Measurements from ENCODE around the gene HLA-DOB.
A peak's percentile ranks its signal among the peaks of the same experiment; 100 is the strongest.

The HLA-DOB gene

GRCh38 chr6:32799740-32800139 is 17.1 kb downstream of the HLA-DOB start:
- Histone ChIP-seq H3K27me3 (ENCODE audit: low read length) (no peaks in the 10 kb centered on the region), H3K79me2 (ENCODE audit: insufficient read depth, low read length) (no peaks in the 10 kb centered on the region), H2AFZ (ENCODE audit: low read depth, low read length, severe bottlenecking) (no peak overlapping the region), H3K27ac (ENCODE audit: low read depth, low read length) (no peak overlapping the region), H3K36me3 (ENCODE audit: low read length) (no peaks in the 10 kb centered on the region), H3K9ac (ENCODE audit: low read length) (no peak overlapping the region), H4K20me1 (ENCODE audit: low read depth, low read length) (no peaks in the 10 kb centered on the region), H3K9me3 (ENCODE audit: insufficient read depth, low read length) (peaks cover 6% of the 10 kb centered on the region; the same call in 1 of the 2 replicates), H3F3A (ENCODE audit: insufficient read depth) (no peaks in the 10 kb centered on the region), H3K4me2 (ENCODE audit: low read depth, low read length, poor library complexity, severe bottlenecking) (no peak overlapping the region), H3K9me2 (replicated peaks; ENCODE audit: insufficient read depth, low read length) (no peaks in the 10 kb centered on the region), H3K4me3 (ENCODE audit: insufficient read depth, low read length, poor library complexity, severe bottlenecking) (no peak overlapping the region)
- no peak for TF ChIP-seq EZH2phosphoT487 (conservative IDR thresholded peaks at IDR 0.05; ENCODE audit: low read length)
- TF ChIP-seq, protein P1, sequence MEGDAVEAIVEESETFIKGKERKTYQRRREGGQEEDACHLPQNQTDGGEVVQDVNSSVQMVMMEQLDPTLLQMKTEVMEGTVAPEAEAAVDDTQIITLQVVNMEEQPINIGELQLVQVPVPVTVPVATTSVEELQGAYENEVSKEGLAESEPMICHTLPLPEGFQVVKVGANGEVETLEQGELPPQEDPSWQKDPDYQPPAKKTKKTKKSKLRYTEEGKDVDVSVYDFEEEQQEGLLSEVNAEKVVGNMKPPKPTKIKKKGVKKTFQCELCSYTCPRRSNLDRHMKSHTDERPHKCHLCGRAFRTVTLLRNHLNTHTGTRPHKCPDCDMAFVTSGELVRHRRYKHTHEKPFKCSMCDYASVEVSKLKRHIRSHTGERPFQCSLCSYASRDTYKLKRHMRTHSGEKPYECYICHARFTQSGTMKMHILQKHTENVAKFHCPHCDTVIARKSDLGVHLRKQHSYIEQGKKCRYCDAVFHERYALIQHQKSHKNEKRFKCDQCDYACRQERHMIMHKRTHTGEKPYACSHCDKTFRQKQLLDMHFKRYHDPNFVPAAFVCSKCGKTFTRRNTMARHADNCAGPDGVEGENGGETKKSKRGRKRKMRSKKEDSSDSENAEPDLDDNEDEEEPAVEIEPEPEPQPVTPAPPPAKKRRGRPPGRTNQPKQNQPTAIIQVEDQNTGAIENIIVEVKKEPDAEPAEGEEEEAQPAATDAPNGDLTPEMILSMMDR (IDR thresholded peaks at IDR 0.05; ENCODE audit: insufficient read depth, low read length, poor library complexity, severe bottlenecking) = no peak

GRCh38 chr6:32799168-32799567 is 17.6 kb downstream of the HLA-DOB start:
- Histone ChIP-seq H4K20me1 (ENCODE audit: low read depth, low read length) (no peaks in the 10 kb centered on the region), H3K36me3 (ENCODE audit: low read length) (no peaks in the 10 kb centered on the region), H3K9me2 (replicated peaks; ENCODE audit: insufficient read depth, low read length) (no peaks in the 10 kb centered on the region), H3F3A (ENCODE audit: insufficient read depth) (no peaks in the 10 kb centered on the region), H3K4me3 (ENCODE audit: insufficient read depth, low read length, poor library complexity, severe bottlenecking) (no peak overlapping the region), H3K27me3 (ENCODE audit: low read length) (no peaks in the 10 kb centered on the region), H3K79me2 (ENCODE audit: insufficient read depth, low read length) (no peaks in the 10 kb centered on the region), H3K9me3 (ENCODE audit: insufficient read depth, low read length) (peaks cover 6% of the 10 kb centered on the region; the same call in 1 of the 2 replicates), H3K9ac (ENCODE audit: low read length) (no peak overlapping the region), H3K27ac (ENCODE audit: low read depth, low read length) (no peak overlapping the region), H3K4me2 (ENCODE audit: low read depth, low read length, poor library complexity, severe bottlenecking) (no peak overlapping the region), H2AFZ (ENCODE audit: low read depth, low read length, severe bottlenecking) (no peak overlapping the region)
- TF ChIP-seq, protein P1 (IDR thresholded peaks at IDR 0.05; ENCODE audit: insufficient read depth, low read length, poor library complexity, severe bottlenecking) = no peak
- TF ChIP-seq EZH2phosphoT487 (conservative IDR thresholded peaks at IDR 0.05; ENCODE audit: low read length) = no peak

GRCh38 chr6:32796848-32797776 is 19.7 kb downstream of the HLA-DOB start:
- Histone ChIP-seq H3K4me3 (ENCODE audit: insufficient read depth, low read length, poor library complexity, severe bottlenecking) (peak overlapping the region; percentile 20), H3F3A (ENCODE audit: insufficient read depth) (no peaks in the 10 kb centered on the region), H3K9me2 (replicated peaks; ENCODE audit: insufficient read depth, low read length) (no peaks in the 10 kb centered on the region), H3K36me3 (ENCODE audit: low read length) (no peaks in the 10 kb centered on the region), H3K4me2 (ENCODE audit: low read depth, low read length, poor library complexity, severe bottlenecking) (peak overlapping the region; percentile 57), H3K27ac (ENCODE audit: low read depth, low read length) (0 out of 2 replicates have a peak overlapping the region, but pooled peaks have one; percentile 1), H3K79me2 (ENCODE audit: insufficient read depth, low read length) (no peaks in the 10 kb centered on the region), H3K9me3 (ENCODE audit: insufficient read depth, low read length) (peaks cover 6% of the 10 kb centered on the region; the same call in 1 of the 2 replicates), H2AFZ (ENCODE audit: low read depth, low read length, severe bottlenecking) (peak overlapping the region; percentile 91), H4K20me1 (ENCODE audit: low read depth, low read length) (no peaks in the 10 kb centered on the region), H3K27me3 (ENCODE audit: low read length) (no peaks in the 10 kb centered on the region), H3K9ac (ENCODE audit: low read length) (peak overlapping the region; percentile 30)
- TF ChIP-seq, protein P1 (IDR thresholded peaks at IDR 0.05; ENCODE audit: insufficient read depth, low read length, poor library complexity, severe bottlenecking) = peak; percentile 98
- TF ChIP-seq EZH2phosphoT487 (conservative IDR thresholded peaks at IDR 0.05; ENCODE audit: low read length) = no peak

All from SU-DHL-6 (cell line).